Measurements from ENCODE around the gene CDC73.
"Not testable (repeated sequence)": the region's sequence is repeated elsewhere in the genome, so short reads cannot be mapped to it uniquely, and the experiment has no call there.

The CDC73 gene

GRCh38 chr1:193183019-193183627, 61.3 kb downstream of the CDC73 start:
- DNase-seq = no peak

- DNase-seq = no peak
Measured at GRCh38 chr1:193184776-193185175, 62.9 kb downstream of the CDC73 start.

DNA sequence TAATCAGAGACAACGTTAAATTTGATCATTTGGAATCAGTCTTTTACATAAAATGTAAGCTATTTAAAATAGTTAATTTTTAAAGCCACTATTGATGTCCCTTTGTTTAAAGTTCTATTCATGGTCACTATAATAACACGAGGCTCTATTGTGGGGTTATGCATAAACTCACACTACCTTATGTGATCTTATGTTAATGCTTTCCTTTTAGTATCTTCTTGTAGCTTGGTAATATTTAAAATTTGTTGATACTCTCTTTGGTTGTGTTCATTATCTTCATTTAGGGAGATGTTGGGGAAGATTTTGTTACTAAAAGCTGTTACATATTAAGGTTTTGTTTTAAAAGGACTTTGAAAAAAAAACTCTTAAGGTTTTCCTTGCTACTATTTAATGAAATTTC, 63.4 kb downstream of the CDC73 start:
- no peak for DNase-seq

GRCh38 chr1:193185901-193186731, 64.3 kb downstream of the CDC73 start, which contains the start of gene B3GALT2:
B3GALT2 (minus strand) TSS chr1:193186613; CDS start chr1:193181562, 5,051 bp downstream.
- no peak for DNase-seq

DNA sequence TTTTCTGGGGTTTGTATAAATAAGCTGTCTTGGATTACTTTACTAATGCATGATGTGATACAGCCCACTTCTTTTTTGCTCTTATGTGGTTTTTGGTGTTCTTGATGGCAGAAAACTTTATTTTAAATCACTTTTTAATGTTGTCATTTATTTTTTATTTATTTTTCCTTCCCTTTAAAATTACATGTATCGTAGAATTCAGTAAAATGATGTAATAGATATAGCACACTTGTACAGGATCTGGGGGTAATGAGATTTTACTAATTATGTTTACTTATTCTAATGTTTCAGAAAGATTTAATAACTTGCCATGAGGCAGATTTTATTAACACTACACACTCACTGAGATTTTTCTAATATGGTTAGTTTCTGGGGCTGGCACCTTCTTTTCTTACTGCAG, 65.3 kb downstream of the CDC73 start:
- DNase-seq = no peak

GRCh38 chr1:193188915-193189314, 67.1 kb downstream of the CDC73 start:
- DNase-seq = not testable (repeated sequence)

DNA sequence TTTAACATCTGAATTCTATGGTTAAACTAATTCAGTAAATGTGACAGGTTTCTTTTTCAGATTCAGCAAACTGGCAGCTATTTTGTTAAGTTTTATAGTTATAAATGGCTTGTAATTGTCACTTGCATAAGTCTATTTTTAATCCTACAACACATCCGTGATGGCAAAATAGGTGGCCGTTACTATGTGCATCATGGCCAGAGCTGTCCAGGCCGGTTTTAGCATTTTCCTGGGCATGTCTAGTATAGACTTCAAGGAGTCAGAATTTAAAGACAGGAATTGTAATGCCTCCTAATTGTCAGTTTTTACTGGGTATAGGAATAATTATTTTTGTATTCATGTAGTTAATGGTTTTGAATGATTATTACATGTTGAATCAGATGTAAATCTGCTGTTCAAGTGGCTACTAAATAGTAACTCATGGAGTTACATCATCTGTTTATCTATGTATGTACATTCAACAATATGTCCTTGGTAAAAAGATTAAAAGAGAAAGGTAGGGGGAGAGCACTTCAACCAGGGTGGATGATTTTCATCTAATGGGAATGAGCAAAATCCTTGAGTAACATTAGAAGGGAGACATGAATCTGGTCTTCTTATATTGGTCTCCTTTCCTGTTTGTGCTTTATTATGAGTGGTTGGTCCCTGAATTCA, 67.7 kb downstream of the CDC73 start:
- no peak for DNase-seq

DNA sequence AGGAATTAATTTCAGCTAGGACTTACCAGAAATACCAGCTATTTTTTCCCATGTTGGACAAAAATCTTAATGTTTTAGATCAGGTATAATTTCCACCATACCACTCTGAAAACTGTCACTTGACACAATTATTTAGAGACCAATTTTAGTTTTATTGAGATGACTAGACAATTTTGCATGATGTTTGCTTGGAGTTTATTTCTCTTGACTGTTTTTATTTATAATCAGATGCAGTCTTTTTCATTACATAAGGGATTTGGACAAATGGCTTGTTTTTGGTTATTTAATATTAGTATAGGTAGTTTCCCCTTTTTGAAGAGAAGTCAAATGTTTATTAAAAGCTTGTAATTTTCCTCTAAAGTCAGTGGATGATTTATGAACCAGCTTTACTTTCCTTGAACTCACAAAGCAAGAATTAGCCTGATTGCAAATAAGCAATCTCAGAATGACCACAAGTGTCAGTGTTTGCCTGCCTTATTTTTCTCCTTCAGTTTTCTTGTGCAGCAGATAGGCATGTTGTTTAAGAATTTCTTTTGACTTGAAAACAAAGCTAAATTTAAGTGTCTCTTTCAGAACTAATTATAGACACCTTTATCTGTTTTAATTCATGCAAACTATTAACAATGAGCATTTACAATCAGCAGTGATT, 68.4 kb downstream of the CDC73 start:
- DNase-seq = no peak

- no peak for DNase-seq
Measured at GRCh38 chr1:193192586-193192985, 70.8 kb downstream of the CDC73 start.

DNA sequence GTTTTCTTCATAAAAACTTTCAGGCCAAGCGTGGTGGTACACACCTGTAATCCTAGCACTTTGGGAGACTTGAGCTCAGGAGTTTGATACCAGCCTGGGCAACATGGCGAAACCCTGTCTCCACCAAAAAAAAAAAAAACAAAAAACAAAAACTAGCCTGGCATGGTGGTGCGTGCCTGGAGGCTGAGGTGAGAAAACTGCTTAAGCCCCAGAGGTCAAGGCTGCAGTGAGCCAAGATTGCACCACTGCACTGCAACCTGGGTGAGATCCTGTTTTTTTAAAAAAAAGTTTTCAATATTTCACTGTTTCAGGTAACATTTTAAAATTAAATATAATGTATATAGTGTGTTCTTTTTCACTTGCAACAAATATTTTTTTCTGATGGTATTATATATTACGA, 78.1 kb downstream of the CDC73 start:
- no peak for DNase-seq

GRCh38 chr1:193201021-193201420, 79.2 kb downstream of the CDC73 start:
- no peak for DNase-seq

DNA sequence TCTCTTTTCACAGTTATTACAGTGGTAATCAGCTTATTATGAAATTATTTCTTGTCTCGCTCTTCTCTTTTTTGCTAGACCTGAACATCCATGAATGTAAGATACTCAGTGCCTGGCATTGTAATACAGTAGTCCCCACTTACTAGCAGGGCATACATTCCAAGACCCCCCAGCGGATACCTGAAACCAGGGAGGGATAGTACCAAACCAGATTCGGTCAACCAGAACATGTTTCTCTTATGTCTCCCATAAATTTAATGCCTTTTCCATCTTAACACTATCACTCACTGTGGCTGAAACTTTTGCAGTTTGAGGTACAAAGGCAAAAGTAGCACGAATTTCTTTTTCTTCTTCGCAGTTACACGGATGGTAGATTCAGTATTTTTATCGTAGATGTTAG, 89.2 kb downstream of the CDC73 start:
- DNase-seq = no peak

DNA sequence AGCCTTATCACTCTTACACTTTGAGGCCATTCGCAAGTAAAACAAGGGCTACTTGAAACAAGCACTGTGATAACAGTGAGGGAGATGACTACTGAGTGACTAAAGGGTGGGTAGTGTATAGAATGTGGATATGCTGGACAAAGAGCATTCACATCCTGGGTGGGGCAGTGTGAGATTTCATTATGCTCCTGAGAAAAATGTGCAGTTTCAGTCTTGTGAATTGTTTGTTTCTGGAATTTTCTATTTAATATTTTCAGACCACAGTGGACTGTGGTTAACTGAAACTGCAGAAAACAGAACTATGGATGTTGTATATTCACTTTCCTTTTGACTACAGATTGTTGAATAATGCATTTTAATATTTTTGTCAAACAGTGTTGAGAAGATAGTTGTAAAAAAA, 89.7 kb downstream of the CDC73 start:
- no peak for DNase-seq

- no peak for DNase-seq
Measured at GRCh38 chr1:193212637-193213036, 90.8 kb downstream of the CDC73 start.

GRCh38 chr1:193213998-193214397, 92.2 kb downstream of the CDC73 start:
- DNase-seq = no peak

- no peak for DNase-seq
Measured at GRCh38 chr1:193216920-193217319, 95.1 kb downstream of the CDC73 start.

DNA sequence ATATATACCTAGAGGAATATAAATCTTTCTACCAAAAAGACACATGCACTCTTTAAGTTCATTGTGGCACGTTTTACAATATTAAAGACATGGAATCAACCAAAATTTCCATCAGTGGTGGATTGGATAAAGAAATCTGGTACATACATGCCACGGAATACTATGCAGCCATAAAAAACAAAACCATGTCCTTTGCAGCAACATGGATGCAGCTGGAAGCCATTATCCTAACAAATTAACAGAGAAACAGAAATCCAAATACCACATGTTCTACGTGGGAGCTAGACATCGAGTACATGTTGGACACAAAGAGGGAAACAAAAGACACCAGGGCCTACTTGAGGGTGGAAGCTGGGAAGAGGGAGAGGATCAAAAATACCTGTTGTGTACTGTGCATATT, 97.6 kb downstream of the CDC73 start:
- DNase-seq = no peak

DNA sequence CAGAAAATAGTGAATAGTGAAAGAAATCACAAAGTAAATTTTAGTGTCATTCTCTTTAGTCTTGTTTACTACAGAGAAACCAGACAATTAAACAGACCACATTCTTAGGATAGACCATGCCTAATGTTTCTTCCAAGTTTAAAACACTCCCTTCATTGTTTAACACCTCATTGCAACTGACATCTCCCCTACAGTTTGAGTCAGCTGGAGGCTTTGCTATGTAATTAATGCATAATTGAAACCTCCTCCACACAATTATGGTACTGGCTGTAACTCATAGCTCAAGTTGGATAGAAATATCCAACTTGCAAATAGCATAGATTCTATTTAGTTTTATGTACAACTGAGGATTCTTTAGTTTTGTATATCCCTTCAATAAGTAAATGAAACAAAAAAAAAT, 99.8 kb downstream of the CDC73 start:
- no peak for DNase-seq

- no peak for DNase-seq
Measured at GRCh38 chr1:193222056-193222615, 100.3 kb downstream of the CDC73 start.

- DNase-seq = no peak
Measured at GRCh38 chr1:193229136-193229535, 107.3 kb downstream of the CDC73 start.

DNA sequence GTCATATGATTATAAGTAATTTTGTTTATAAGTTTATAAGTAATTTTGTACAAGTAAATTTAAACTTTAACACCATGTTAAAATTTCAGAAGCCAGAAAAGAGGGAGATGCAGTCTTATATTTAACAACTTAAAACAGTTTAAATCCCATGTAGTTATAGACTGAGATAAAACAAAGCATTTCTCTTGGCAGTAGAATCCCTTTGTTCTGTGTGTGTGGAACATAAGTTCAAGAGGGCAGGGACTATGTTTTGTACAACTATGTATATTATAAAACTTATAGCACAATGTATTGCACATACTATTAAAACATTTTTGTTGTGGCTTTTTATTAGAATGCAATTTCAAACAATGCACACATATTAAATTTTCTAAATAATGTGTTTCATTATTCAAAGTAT, 109.3 kb downstream of the CDC73 start:
- DNase-seq = not testable (repeated sequence)

DNA sequence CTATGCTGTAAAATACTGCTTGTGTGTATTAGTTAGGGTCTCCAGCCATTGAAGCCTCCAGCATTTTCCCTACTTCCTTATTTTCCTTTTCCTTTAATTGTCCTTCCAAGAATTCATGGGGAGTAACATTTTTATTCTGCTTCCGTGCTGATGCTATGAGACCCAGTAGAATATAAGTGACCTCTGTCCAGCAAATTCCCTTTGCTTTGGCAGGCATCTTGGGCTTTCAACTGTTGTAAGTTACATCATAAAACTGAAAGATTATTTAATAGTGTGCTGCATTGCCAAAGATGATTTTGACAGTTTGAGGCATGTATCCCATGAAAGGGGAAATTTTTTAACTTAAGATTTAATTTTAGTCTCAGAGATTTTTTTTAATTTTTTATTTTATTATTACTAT, 112.7 kb downstream of the CDC73 start:
- DNase-seq = no peak

GRCh38 chr1:193237381-193237978, 115.6 kb downstream of the CDC73 start:
- no peak for DNase-seq

All from NK-92 treated with Interleukin-12 subunit alpha and Interleukin-12 subunit beta, amount 100 ng/mL, for 24 hours (cell line).